Activated B cell treated with CpG ODN at 0.5 μM for 24 hours (primary cell): ENCODE data around the gene ATXN7L3B. TPM values are rescaled to one million over a fixed set of nuclear protein-coding genes. Genes with fewer than 3 reads are reported as not detected.

Source experiments
- ATAC-seq: fragments of 200-7000 bp; cut with Tn5 transposase; one replicate; pipeline ENCODE4 v1.10.0; 2021; ENCODE audit warnings: low read depth, mild to moderate bottlenecking, moderate library complexity
- CTCF ChIA-PET: fragments of 350-600 bp; sonication (Branson Sonifier 250); formaldehyde crosslinking; loops from one replicate; lab custom pipeline; 2021; ENCODE audit warnings: antibody characterized with exemption; lab: Charles Lee
- POLR2A ChIA-PET: fragments of 350-600 bp; sonication (Branson Sonifier 250); formaldehyde crosslinking; loops from one replicate; lab custom pipeline; 2021; ENCODE audit warnings: antibody characterized with exemption; lab: Charles Lee
- DNase-seq: peaks from one replicate; pipeline ENCODE4 v3.0.0; 2022
- H3K27ac Mint-ChIP-seq: one replicate; pipeline ENCODE4 v1.8.0; 2020; ENCODE audit warnings: mixed read lengths
- H3K27me3 Mint-ChIP-seq: one replicate; pipeline ENCODE4 v1.8.0; 2021; ENCODE audit warnings: mixed read lengths
- H3K36me3 Mint-ChIP-seq: one replicate; pipeline ENCODE4 v1.8.0; 2021; ENCODE audit warnings: low read depth, mixed read lengths
- H3K4me1 Mint-ChIP-seq: one replicate; pipeline ENCODE4 v1.8.0; 2021; ENCODE audit warnings: mixed read lengths
- H3K4me3 Mint-ChIP-seq: one replicate; pipeline ENCODE4 v1.8.0; 2020; ENCODE audit warnings: mild to moderate bottlenecking, mixed read lengths
- H3K9me3 Mint-ChIP-seq: one replicate; pipeline ENCODE4 v1.8.0; 2020; ENCODE audit warnings: mixed read lengths
- intact Hi-C: fragments of 100-400 bp; cut with micrococcal nuclease; formaldehyde crosslinking; loops from one replicate; pipeline ENCODE4 v1.15.1; 2024
- total RNA-seq: library from RNA; stranded (reverse); gene quantifications from 2 replicates; pipeline ENCODE4 v1.2.3, GENCODE V29; 2022
- TF ChIP-seq, protein P1 (sequence below): fragments of 200-600 bp; IDR thresholded peaks from one replicate; pipeline ENCODE4 v1.8.0; 2022; ENCODE audit warnings: antibody characterized with exemption, mild to moderate bottlenecking

ATXN7L3B gene
- total RNA-seq, 1 donor from 2014 or later, result 30.7 TPM

DNA sequence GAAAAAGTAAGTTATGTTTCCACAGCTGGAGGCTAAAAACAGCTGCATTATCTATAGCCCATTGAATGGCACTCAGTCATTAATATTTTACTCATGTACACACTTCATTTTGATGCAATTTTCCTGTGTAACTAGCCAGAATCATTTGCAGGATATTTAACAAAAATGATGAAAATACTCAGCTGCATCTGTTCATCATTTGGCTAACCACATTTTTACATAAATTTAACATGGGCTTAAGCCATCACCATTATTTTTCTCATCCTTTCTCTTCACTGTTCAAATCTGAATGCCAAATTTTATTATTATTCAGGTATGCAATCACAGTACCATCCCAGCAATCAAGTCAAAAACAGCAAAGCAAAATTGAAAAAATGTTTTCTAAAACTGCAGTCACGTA is 41.8 kb downstream of the ATXN7L3B start:
- TF ChIP-seq, protein P1, sequence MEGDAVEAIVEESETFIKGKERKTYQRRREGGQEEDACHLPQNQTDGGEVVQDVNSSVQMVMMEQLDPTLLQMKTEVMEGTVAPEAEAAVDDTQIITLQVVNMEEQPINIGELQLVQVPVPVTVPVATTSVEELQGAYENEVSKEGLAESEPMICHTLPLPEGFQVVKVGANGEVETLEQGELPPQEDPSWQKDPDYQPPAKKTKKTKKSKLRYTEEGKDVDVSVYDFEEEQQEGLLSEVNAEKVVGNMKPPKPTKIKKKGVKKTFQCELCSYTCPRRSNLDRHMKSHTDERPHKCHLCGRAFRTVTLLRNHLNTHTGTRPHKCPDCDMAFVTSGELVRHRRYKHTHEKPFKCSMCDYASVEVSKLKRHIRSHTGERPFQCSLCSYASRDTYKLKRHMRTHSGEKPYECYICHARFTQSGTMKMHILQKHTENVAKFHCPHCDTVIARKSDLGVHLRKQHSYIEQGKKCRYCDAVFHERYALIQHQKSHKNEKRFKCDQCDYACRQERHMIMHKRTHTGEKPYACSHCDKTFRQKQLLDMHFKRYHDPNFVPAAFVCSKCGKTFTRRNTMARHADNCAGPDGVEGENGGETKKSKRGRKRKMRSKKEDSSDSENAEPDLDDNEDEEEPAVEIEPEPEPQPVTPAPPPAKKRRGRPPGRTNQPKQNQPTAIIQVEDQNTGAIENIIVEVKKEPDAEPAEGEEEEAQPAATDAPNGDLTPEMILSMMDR, result no peak
- Mint-ChIP-seq H3K4me1 (no peaks in the 10 kb centered on the region), H3K9me3 (peaks cover 2% of the 10 kb centered on the region), H3K36me3 (no peaks in the 10 kb centered on the region), H3K27ac (no peak overlapping the region), H3K4me3 (no peak overlapping the region), H3K27me3 (no peaks in the 10 kb centered on the region)
- ATAC-seq (no peak), DNase-seq (no peak)
- ChIA-PET POLR2A (no interaction called here), CTCF (no interaction called here)
- intact Hi-C loops, result no loop called here

DNA sequence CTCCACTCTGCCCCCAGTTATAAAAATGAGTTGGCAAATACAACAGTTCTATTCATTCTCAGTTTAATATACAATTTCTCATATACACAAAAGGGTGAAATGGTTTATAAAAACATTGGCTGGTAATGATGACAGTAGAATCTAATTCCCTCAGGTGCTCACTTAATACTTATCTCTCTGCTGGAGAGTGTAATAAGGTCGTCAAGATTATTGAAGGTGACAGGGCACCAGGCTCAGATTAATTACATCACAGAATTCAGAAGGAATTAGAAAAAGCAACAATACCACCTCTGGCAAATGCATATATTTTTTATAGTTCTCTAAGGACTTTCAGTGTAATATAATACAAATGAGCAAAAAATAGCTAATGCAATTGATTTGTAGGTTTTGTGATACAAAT is 42.3 kb downstream of the ATXN7L3B start:
- intact Hi-C loops, result no loop called here
- Mint-ChIP-seq H3K27me3 (no peaks in the 10 kb centered on the region), H3K9me3 (peaks cover 2% of the 10 kb centered on the region), H3K36me3 (no peaks in the 10 kb centered on the region), H3K4me1 (no peaks in the 10 kb centered on the region), H3K4me3 (no peak overlapping the region), H3K27ac (no peak overlapping the region)
- DNase-seq (no peak), ATAC-seq (no peak)
- TF ChIP-seq, protein P1, result no peak
- CTCF ChIA-PET, result no interaction called here
- POLR2A ChIA-PET, result no interaction called here

DNA sequence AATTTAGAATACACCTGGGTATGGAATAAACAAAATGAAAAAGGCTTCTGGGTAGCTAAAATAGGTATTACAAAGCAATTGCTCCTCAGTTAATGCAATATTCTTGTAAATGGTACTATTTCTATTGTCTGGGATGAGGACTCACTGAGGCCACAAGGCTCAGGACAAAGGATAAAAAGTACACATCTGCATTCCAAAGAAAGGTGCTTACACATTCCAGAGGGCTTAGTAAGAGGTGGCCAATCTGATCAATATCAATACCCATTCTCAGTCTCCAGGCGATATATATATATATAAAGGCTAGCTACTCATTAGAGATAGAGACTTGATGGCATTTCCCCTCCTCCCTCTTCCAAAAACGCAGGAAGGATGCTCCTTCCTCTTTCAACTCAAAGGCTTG is 43.8 kb downstream of the ATXN7L3B start:
- no peak overlapping the region for H3K4me3 Mint-ChIP-seq

DNA sequence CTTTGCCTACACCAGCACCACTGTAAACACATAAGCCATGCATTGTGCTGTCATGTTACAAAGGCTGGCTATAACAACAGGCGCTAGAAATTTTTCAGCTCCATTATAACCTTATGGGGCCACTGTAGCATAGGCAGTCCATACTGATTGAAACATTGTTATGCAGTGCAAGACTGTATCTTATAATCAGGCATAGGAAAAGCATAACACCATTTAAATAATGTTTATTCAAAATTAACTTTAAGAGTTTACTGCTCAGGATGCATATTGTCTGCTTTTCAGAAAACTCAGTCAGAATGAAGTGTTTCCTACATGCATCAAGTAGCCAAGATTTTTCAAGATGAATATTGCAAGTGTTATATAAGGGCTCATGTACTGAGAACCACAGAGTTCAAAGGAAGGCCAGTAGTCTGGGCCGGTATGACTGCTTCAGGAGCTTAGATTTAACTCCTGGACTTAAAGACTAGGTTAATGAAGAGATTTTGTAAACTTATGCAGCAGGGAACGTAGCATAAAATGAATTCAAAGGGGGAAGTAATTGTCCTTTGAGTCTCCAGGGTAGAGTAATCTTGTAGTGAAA is 46.9 kb downstream of the ATXN7L3B start:
- H3K4me3 Mint-ChIP-seq, result no peak overlapping the region
- no peaks in the 10 kb centered on the region for H3K27me3 Mint-ChIP-seq
- DNase-seq (no peak), ATAC-seq (no peak)
- no peaks in the 10 kb centered on the region for H3K4me1 Mint-ChIP-seq
- ChIA-PET CTCF (no interaction called here), POLR2A (no interaction called here)
- intact Hi-C loops, result no loop called here
- no peaks in the 10 kb centered on the region for H3K36me3 Mint-ChIP-seq
- TF ChIP-seq, protein P1, result no peak
- H3K27ac Mint-ChIP-seq, result no peak overlapping the region
- no peaks in the 10 kb centered on the region for H3K9me3 Mint-ChIP-seq

More for the DNA sequence above, 43.8 kb downstream of the ATXN7L3B start:
- no peaks in the 10 kb centered on the region for H3K4me1 Mint-ChIP-seq
- intact Hi-C loops, result no loop called here
- H3K27ac Mint-ChIP-seq, result no peak overlapping the region
- no peak for ATAC-seq
- CTCF ChIA-PET, result no interaction called here
- H3K9me3 Mint-ChIP-seq, result no peaks in the 10 kb centered on the region
- TF ChIP-seq, protein P1, result no peak
- POLR2A ChIA-PET, result no interaction called here
- no peaks in the 10 kb centered on the region for H3K27me3 Mint-ChIP-seq
- no peaks in the 10 kb centered on the region for H3K36me3 Mint-ChIP-seq
- DNase-seq, result no peak

DNA sequence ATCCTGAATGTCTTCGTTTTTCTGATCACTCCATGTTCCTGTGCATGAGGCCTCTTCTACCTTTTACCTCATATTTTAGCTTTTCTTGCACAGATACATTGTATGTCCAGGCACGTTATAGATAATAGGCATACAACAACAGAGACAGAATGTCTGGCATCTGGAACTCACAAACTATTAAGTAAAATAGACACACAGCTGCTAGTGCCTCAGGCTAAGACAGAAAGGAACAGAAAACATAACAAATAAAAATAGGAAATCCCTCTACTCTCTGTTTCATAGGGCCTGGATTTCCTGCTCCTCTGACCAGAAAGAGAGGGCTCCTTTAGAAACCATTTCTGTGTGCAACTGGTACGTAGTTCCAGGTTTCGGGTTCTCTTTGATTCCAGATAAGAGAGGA is 48.6 kb downstream of the ATXN7L3B start:
- ATAC-seq (no peak), DNase-seq (no peak)
- POLR2A ChIA-PET, result no interaction called here
- CTCF ChIA-PET, result no interaction called here
- Mint-ChIP-seq H3K36me3 (no peaks in the 10 kb centered on the region), H3K4me1 (no peaks in the 10 kb centered on the region), H3K9me3 (no peaks in the 10 kb centered on the region), H3K27ac (no peak overlapping the region), H3K27me3 (no peaks in the 10 kb centered on the region), H3K4me3 (no peak overlapping the region)
- intact Hi-C loops, result no loop called here
- TF ChIP-seq, protein P1, result no peak
